A549 (cell line): ENCODE measurements around the gene MCFD2. TPM values are rescaled to one million over a fixed set of nuclear protein-coding genes. Genes with fewer than 3 reads are reported as not detected.

Experiments used
- ATAC-seq, 2 experiments: fragments of 200-7000 bp in 1 of 2; fragments of >200 bp in 1 of 2; cut with Nextera tagmentation in 1 of 2; cut with Tn5 transposase in 1 of 2; 3 replicates each; pipeline versions ENCODE4 v1.8.0 to v1.9.1; 2018 to 2020; ENCODE audit warnings: mild to moderate bottlenecking in 1 of 2, moderate library complexity in 1 of 2
- CTCF ChIA-PET: fragments of 300-600 bp; sonication (Branson Sonifier 250); formaldehyde crosslinking; extraction: SDS; loops from one replicate; lab custom pipeline; 2021; ENCODE audit warnings: antibody characterized with exemption, inconsistent platforms; lab: Yijun Ruan, JAX
- POLR2A ChIA-PET: fragments of 350-600 bp; formaldehyde crosslinking; extraction: SDS; loops from one replicate; lab custom pipeline; 2021; ENCODE audit warnings: antibody characterized with exemption, inconsistent platforms; lab: Yijun Ruan, JAX
- DNase-seq, 2 experiments: peaks; one replicate each; pipeline versions ENCODE4 v3.0.0 to v3.0.0-alpha.2; 2011 to 2016; ENCODE audit warnings: low read depth in 1 of 2, low spot score in 1 of 2
- FAIRE-seq: peaks from 2 replicates; lab custom pipeline; 2011; peaks lifted over from hg19 to GRCh38; lab: Jason Lieb, UNC
- H3K27ac ChIP-seq, 2 experiments: fragments of >200 bp; sonication (Bioruptor Twin); formaldehyde crosslinking; 3 replicates each; pipeline ENCODE4 v1.5.1; 2016 to 2017
- H3K4me1 ChIP-seq: fragments of >200 bp; sonication (Bioruptor Twin); formaldehyde crosslinking; 3 replicates; pipeline ENCODE4 v1.6.1; 2016
- H3K4me2 ChIP-seq: fragments of >200 bp; sonication (Bioruptor Twin); formaldehyde crosslinking; 3 replicates; pipeline ENCODE4 v1.6.1; 2016
- H3K4me3 ChIP-seq: fragments of >200 bp; sonication (Bioruptor Twin); formaldehyde crosslinking; 3 replicates; pipeline ENCODE4 v1.5.1; 2016
- H3K9me3 ChIP-seq: fragments of >200 bp; sonication (Bioruptor Twin); formaldehyde crosslinking; 3 replicates; pipeline ENCODE4 v1.6.1; 2016
- CBX2 ChIP-seq: fragments of 200-600 bp; sonication (generic); IDR thresholded peaks from 2 replicates; pipeline ENCODE4 v1.6.1; 2016; ENCODE audit warnings: low read depth, mild to moderate bottlenecking, borderline replicate concordance
- CHD2 ChIP-seq: fragments of 150-350 bp; IDR thresholded peaks from 2 replicates; pipeline ENCODE4 v1.6.1; 2014; ENCODE audit warnings: low read length; ENCODE audit not compliant: partially characterized antibody
- ESRRA ChIP-seq: fragments of 150-350 bp; IDR thresholded peaks from 2 replicates; pipeline ENCODE4 v1.6.1; 2014; ENCODE audit warnings: mild to moderate bottlenecking, low read length, borderline replicate concordance
- FOSB ChIP-seq: fragments of 250-450 bp; sonication (Bioruptor Pico); IDR thresholded peaks from 2 replicates; pipeline ENCODE4 v1.5.0; 2020; ENCODE audit warnings: mild to moderate bottlenecking, moderate library complexity
- FOXS1 ChIP-seq: fragments of 250-450 bp; sonication (Bioruptor Pico); IDR thresholded peaks from 2 replicates; pipeline ENCODE4 v1.5.0; 2020; ENCODE audit warnings: mild to moderate bottlenecking, moderate library complexity
- JUN ChIP-seq, 2 experiments: fragments of >200 bp; sonication (Bioruptor Twin); formaldehyde crosslinking; IDR thresholded peaks; 2 replicates in 1 of 2; 3 replicates in 1 of 2; pipeline ENCODE4 v1.6.1; 2016 to 2017
- MAX ChIP-seq: IDR thresholded peaks from 2 replicates; pipeline ENCODE4 v1.6.1; 2012
- MAZ ChIP-seq: fragments of 150-350 bp; IDR thresholded peaks from 2 replicates; pipeline ENCODE4 v1.6.1; 2014; ENCODE audit warnings: antibody characterized with exemption, low read depth, low read length, borderline replicate concordance
- MYC ChIP-seq: IDR thresholded peaks from 2 replicates; pipeline ENCODE4 v1.6.1; 2012; ENCODE audit warnings: mild to moderate bottlenecking, inconsistent platforms, low read length, improper control_type of control experiment, borderline replicate concordance
- PBX3 ChIP-seq: IDR thresholded peaks from 2 replicates; pipeline ENCODE4 v1.6.1; 2012
- PHF8 ChIP-seq: fragments of 200-600 bp; sonication (generic); IDR thresholded peaks from 2 replicates; pipeline ENCODE4 v1.6.1; 2016; ENCODE audit warnings: low read depth, mild to moderate bottlenecking, antibody characterized with exemption, moderate library complexity, borderline replicate concordance
- POLR2A ChIP-seq: IDR thresholded peaks from 2 replicates; pipeline ENCODE4 v1.6.1; 2012; ENCODE audit warnings: mild to moderate bottlenecking, low read length
- POLR2AphosphoS2 ChIP-seq: conservative IDR thresholded peaks from 2 replicates; pipeline ENCODE4 v1.6.1; 2012; ENCODE audit warnings: low read length, improper control_type of control experiment, inconsistent platforms
- RAD21 ChIP-seq, 2 experiments: fragments of >200 bp in 1 of 2; sonication (Bioruptor Twin) in 1 of 2; formaldehyde crosslinking in 1 of 2; IDR thresholded peaks in 1 of 2; conservative IDR thresholded peaks in 1 of 2; 2 replicates in 1 of 2; 3 replicates in 1 of 2; pipeline ENCODE4 v1.6.1; 2012 to 2018; ENCODE audit warnings: inconsistent platforms in 1 of 2
- RARB ChIP-seq: fragments of 250-450 bp; sonication (Bioruptor Pico); IDR thresholded peaks from 2 replicates; pipeline ENCODE4 v1.8.0; 2021; ENCODE audit warnings: mild to moderate bottlenecking, moderate library complexity
- REST ChIP-seq: fragments of 200-600 bp; sonication (generic); IDR thresholded peaks from 2 replicates; pipeline ENCODE4 v1.6.1; 2016; ENCODE audit warnings: antibody characterized with exemption, mild to moderate bottlenecking, moderate library complexity
- RNF2 ChIP-seq: fragments of 200-600 bp; sonication (generic); IDR thresholded peaks from 2 replicates; pipeline ENCODE4 v1.6.1; 2016; ENCODE audit warnings: low read depth, mild to moderate bottlenecking, antibody characterized with exemption, moderate library complexity, borderline replicate concordance
- SMC3 ChIP-seq: fragments of >200 bp; sonication (Bioruptor Twin); formaldehyde crosslinking; IDR thresholded peaks from 3 replicates; pipeline ENCODE4 v1.6.1; 2018; ENCODE audit warnings: inconsistent platforms
- TP53 ChIP-seq: fragments of 250-450 bp; sonication (Bioruptor Pico); IDR thresholded peaks from 2 replicates; pipeline ENCODE4 v1.5.0; 2021; ENCODE audit warnings: mild to moderate bottlenecking, moderate library complexity
- USF2 ChIP-seq: fragments of 450-650 bp; IDR thresholded peaks from 2 replicates; pipeline ENCODE4 v1.6.1; 2014; ENCODE audit warnings: antibody characterized with exemption
- ZFP36 ChIP-seq: fragments of 450-650 bp; IDR thresholded peaks from 2 replicates; pipeline ENCODE4 v1.6.1; 2014; ENCODE audit warnings: borderline replicate concordance; ENCODE audit not compliant: partially characterized antibody
- ZNF302 ChIP-seq: fragments of 250-450 bp; sonication (Bioruptor Pico); IDR thresholded peaks from 2 replicates; pipeline ENCODE4 v1.9.0; 2021; ENCODE audit warnings: inconsistent platforms, mild to moderate bottlenecking, moderate library complexity
- ZSCAN20 ChIP-seq: fragments of 250-450 bp; sonication (Bioruptor Pico); IDR thresholded peaks from 2 replicates; pipeline ENCODE4 v1.8.0; 2022; ENCODE audit warnings: mild to moderate bottlenecking, moderate library complexity
- WGBS: methylation state at CpG from one replicate; pipeline ENCODE4 v1.1.6; 2017; ENCODE audit errors: missing lambda C conversion rate; 5-methylcytosine and 5-hydroxymethylcytosine counted together
- polyA plus RNA-seq, 4 experiments: library from polyadenylated mRNA; depleted of rRNA in 3 of 4; stranded (reverse); fragments of >200 nt; fragmentation: RNase III in 1 of 4; extraction: RNeasy Plus Mini Kit Qiagen cat#74134 plus additional on column Dnase treatment in 1 of 4; gene quantifications; 2 replicates in 3 of 4; 3 replicates in 1 of 4; pipeline ENCODE4 v1.2.3, GENCODE V29; 2011 to 2017

MCFD2 gene
- polyA plus RNA-seq, 2 of the 4 experiments (the other 2 are of a cell fraction): 118 to 210 TPM

- no peak for FAIRE-seq
- Histone ChIP-seq H3K9me3 (peaks cover 14% of the 10 kb centered on the region), H3K4me1 (peaks cover 70% of the 10 kb centered on the region), H3K4me3 (no peak overlapping the region), H3K27ac (peak overlapping the region; percentile 87 to 91), H3K4me2 (no peak overlapping the region)
- DNase-seq: no peak
- WGBS: 91% methylated on average over 4 of the region's 4 CpGs
- CTCF ChIA-PET: interaction anchor here (0.6 to 2.1 kb wide), 7 partner anchors 10 to 854 kb away, joined by 3 to 14 read pairs (median 4); no protein-coding TSS in a partner anchor
- TF ChIP-seq TP53 (CRISPR knock-in tag) (no peak), ZFP36 (no peak), RAD21 (conservative IDR thresholded peaks at IDR 0.05 in 1 of 2, IDR thresholded peaks at IDR 0.05 in 1 of 2) (no peak), POLR2A (no peak), MYC (no peak), SMC3 (no peak), CHD2 (no peak), USF2 (no peak), MAZ (no peak), FOSB (no peak), CBX2 (no peak), RNF2 (no peak), FOXS1 (CRISPR knock-in tag) (no peak), ZNF302 (CRISPR knock-in tag) (no peak)
- TF ChIP-seq, all 56 proteins: peak for 0
- no peak for ATAC-seq
- POLR2A ChIA-PET: no interaction called here
Measured at GRCh38 chr2:46885376-46885775, 30.2 kb downstream of the MCFD2 start.

GRCh38 chr2:46879511-46879910 lies 36.1 kb downstream of the MCFD2 start:
- peaks cover 88% of the 10 kb centered on the region for H3K4me1 ChIP-seq
- TF ChIP-seq MAX (no peak), ZSCAN20 (CRISPR knock-in tag) (no peak)
- H3K27ac ChIP-seq: peak overlapping the region; percentile 87 to 91
- FAIRE-seq (no peak), DNase-seq (no peak), ATAC-seq (no peak)
- H3K4me3 ChIP-seq: no peak overlapping the region
- no peaks in the 10 kb centered on the region for H3K9me3 ChIP-seq
- H3K4me2 ChIP-seq: no peak overlapping the region
- POLR2A ChIA-PET: no interaction called here
- CTCF ChIA-PET: interaction anchor here (0.7 to 1.1 kb wide), 3 partner anchors 8 to 103 kb away, joined by 3 to 7 read pairs (median 3); no protein-coding TSS in a partner anchor

GRCh38 chr2:46878886-46879285 lies 36.7 kb downstream of the MCFD2 start:
- Histone ChIP-seq H3K4me1 (peaks cover 88% of the 10 kb centered on the region), H3K9me3 (no peaks in the 10 kb centered on the region), H3K4me3 (no peak overlapping the region), H3K4me2 (no peak overlapping the region), H3K27ac (peak overlapping the region; percentile 87 to 91)
- DNase-seq (peak in 1 of 2 experiments; percentile 20), ATAC-seq (no peak), FAIRE-seq (no peak)
- ChIA-PET CTCF (interaction anchor here (1.1 kb wide), 1 partner anchor 10 kb away, joined by 7 read pairs; no protein-coding TSS in a partner anchor), POLR2A (no interaction called here)
- 65% methylated on average over 8 of the region's 8 CpGs for WGBS
- TF ChIP-seq REST: no peak
- no peak for TF ChIP-seq TP53 (CRISPR knock-in tag)
- TF ChIP-seq ESRRA: no peak
- TF ChIP-seq JUN (IDR thresholded peaks at IDR 0.05): no peak
- no peak for TF ChIP-seq RARB (CRISPR knock-in tag)
- no peak for TF ChIP-seq PHF8
- TF ChIP-seq POLR2AphosphoS2: no peak
- no peak for TF ChIP-seq PBX3
